Right atrium auricular region (tissue), 2 donors: ENCODE results near the gene MYO1D. TPM values are rescaled to one million over a fixed set of nuclear protein-coding genes. Genes with fewer than 3 reads are reported as not detected.

Experiments used
- DNase-seq: peaks from one replicate; pipeline ENCODE4 v3.0.0-alpha.2; 2019; ENCODE audit warnings: low spot score
- H3K27ac ChIP-seq, 2 donors: fragments of 200-600 bp; sonication (generic); 1 replicate in 1 of 2; 2 replicates in 1 of 2; pipeline ENCODE4 v1.5.1; 2016 to 2019
- H3K27me3 ChIP-seq, 2 donors: fragments of 200-600 bp; sonication (generic); one replicate each; pipeline versions ENCODE4 v1.5.1 to v1.6.0; 2017 to 2019
- H3K36me3 ChIP-seq: fragments of 200-600 bp; sonication (generic); one replicate; pipeline ENCODE4 v1.5.1; 2016
- H3K4me1 ChIP-seq, 2 donors: fragments of 200-600 bp; sonication (generic); one replicate each; pipeline versions ENCODE4 v1.5.1 to v1.6.0; 2017 to 2019
- H3K4me3 ChIP-seq, 2 donors: fragments of 200-600 bp; sonication (generic); 1 replicate in 1 of 2; 2 replicates in 1 of 2; pipeline ENCODE4 v1.5.1; 2017 to 2019; ENCODE audit warnings: mild to moderate bottlenecking in 1 of 2, moderate library complexity in 1 of 2
- H3K9me3 ChIP-seq, 2 donors: fragments of 200-600 bp; sonication (generic); one replicate each; pipeline ENCODE4 v1.5.1; 2019
- CTCF ChIP-seq, 2 donors: fragments of 200-600 bp; sonication (generic); IDR thresholded peaks; one replicate each; pipeline ENCODE4 v1.5.1; 2019; ENCODE audit warnings: antibody characterized with exemption in 2 of 2
- total RNA-seq, 2 donors: library from RNA; depleted of rRNA; stranded (reverse); fragments of >200 nt; gene quantifications; one replicate each; pipeline ENCODE4 v1.1.0, GENCODE V29; 2016

Gene MYO1D
- total RNA-seq, 2 donors from 2014 or later = 21.9 to 25.1 TPM

- Histone ChIP-seq H3K27me3 (no peaks in the 10 kb centered on the region), H3K4me3 (no peak overlapping the region), H3K27ac (peak overlapping the region in 1 of 2 donors; percentile 4), H3K9me3 (no peaks in the 10 kb centered on the region), H3K36me3 (peaks cover 92% of the 10 kb centered on the region), H3K4me1 (no peaks in the 10 kb centered on the region)
- no peak for TF ChIP-seq CTCF (IDR thresholded peaks at IDR 0.05)
- no peak for DNase-seq
Measured at GRCh38 chr17:32470405-32471167, 406.3 kb downstream of the MYO1D start.

- Histone ChIP-seq H3K36me3 (peaks cover 92% of the 10 kb centered on the region), H3K27me3 (no peaks in the 10 kb centered on the region), H3K4me1 (no peaks in the 10 kb centered on the region), H3K4me3 (no peak overlapping the region), H3K9me3 (no peaks in the 10 kb centered on the region), H3K27ac (no peak overlapping the region)
- no peak for TF ChIP-seq CTCF (IDR thresholded peaks at IDR 0.05)
- no peak for DNase-seq
Measured at GRCh38 chr17:32467949-32468348, 409.0 kb downstream of the MYO1D start.

GRCh38 chr17:32464374-32464773, 412.6 kb downstream of the MYO1D start:
- Histone ChIP-seq H3K27me3 (no peaks in the 10 kb centered on the region), H3K9me3 (no peaks in the 10 kb centered on the region), H3K36me3 (peaks cover 81% of the 10 kb centered on the region), H3K4me3 (no peak overlapping the region), H3K4me1 (no peaks in the 10 kb centered on the region), H3K27ac (no peak overlapping the region)
- no peak for DNase-seq
- TF ChIP-seq CTCF (IDR thresholded peaks at IDR 0.05) = no peak

- Histone ChIP-seq H3K4me3 (no peak overlapping the region), H3K36me3 (peaks cover 82% of the 10 kb centered on the region), H3K27ac (no peak overlapping the region), H3K27me3 (no peaks in the 10 kb centered on the region), H3K9me3 (no peaks in the 10 kb centered on the region), H3K4me1 (no peaks in the 10 kb centered on the region)
- TF ChIP-seq CTCF (IDR thresholded peaks at IDR 0.05) = no peak
- DNase-seq = no peak
Measured at GRCh38 chr17:32463304-32463703, 413.6 kb downstream of the MYO1D start.

GRCh38 chr17:32461853-32462617, 414.9 kb downstream of the MYO1D start:
- Histone ChIP-seq H3K4me1 (no peaks in the 10 kb centered on the region), H3K36me3 (peaks cover 82% of the 10 kb centered on the region), H3K4me3 (no peak overlapping the region), H3K27ac (no peak overlapping the region), H3K9me3 (no peaks in the 10 kb centered on the region), H3K27me3 (no peaks in the 10 kb centered on the region)
- peak; percentile 54 to 55 for TF ChIP-seq CTCF (IDR thresholded peaks at IDR 0.05)
- DNase-seq = no peak
